MM.1S (cell line): Measurements from ENCODE around the gene SH3BP2.

Source experiments
- DNase-seq: peaks from one replicate; pipeline ENCODE4 v3.0.0-alpha.2; 2015
- H2AFZ ChIP-seq: fragments of 300-600 bp; sonication (generic); 2 replicates; pipeline ENCODE4 v1.6.0; 2016; ENCODE audit warnings: antibody characterized with exemption, low read length
- H3F3A ChIP-seq: fragments of 300-600 bp; sonication (generic); 2 replicates; pipeline ENCODE4 v1.6.1; 2016; ENCODE audit warnings: mild to moderate bottlenecking, antibody characterized with exemption, low read length, moderate library complexity, mixed read lengths; ENCODE audit not compliant: insufficient read depth
- H3K27ac ChIP-seq: fragments of 300-600 bp; sonication (generic); 2 replicates; pipeline ENCODE4 v1.5.1; 2016; ENCODE audit warnings: mild to moderate bottlenecking, low read length
- H3K27me3 ChIP-seq: fragments of 300-600 bp; sonication (generic); replicated peaks from 2 replicates; pipeline ENCODE4 v1.6.0; 2016; ENCODE audit warnings: low read length; ENCODE audit not compliant: insufficient read depth
- H3K36me3 ChIP-seq: fragments of 300-600 bp; sonication (generic); replicated peaks from 2 replicates; pipeline ENCODE4 v1.6.1; 2016; ENCODE audit warnings: mild to moderate bottlenecking, low read length, mixed read lengths; ENCODE audit not compliant: insufficient read depth
- H3K4me1 ChIP-seq: fragments of 300-600 bp; sonication (generic); 2 replicates; pipeline ENCODE4 v1.6.1; 2016; ENCODE audit warnings: low read length, mixed read lengths
- H3K4me2 ChIP-seq: fragments of 300-600 bp; sonication (generic); 2 replicates; pipeline ENCODE4 v1.6.0; 2016; ENCODE audit warnings: low read depth, low read length
- H3K4me3 ChIP-seq: fragments of 300-600 bp; sonication (generic); 2 replicates; pipeline ENCODE4 v1.5.1; 2016; ENCODE audit warnings: low read length, mixed read lengths
- H3K79me2 ChIP-seq: fragments of 300-600 bp; sonication (generic); 2 replicates; pipeline ENCODE4 v1.6.1; 2016; ENCODE audit warnings: mixed run types, low read length, mixed read lengths
- H3K9ac ChIP-seq: fragments of 300-600 bp; sonication (generic); 2 replicates; pipeline ENCODE4 v1.6.1; 2016; ENCODE audit warnings: low read length, mixed read lengths
- H3K9me2 ChIP-seq: fragments of 300-600 bp; sonication (generic); replicated peaks from 2 replicates; pipeline ENCODE4 v1.6.1; 2016; ENCODE audit warnings: mild to moderate bottlenecking, low read length, mixed read lengths; ENCODE audit not compliant: insufficient read depth
- H3K9me3 ChIP-seq: fragments of 300-600 bp; sonication (generic); replicated peaks from 2 replicates; pipeline ENCODE4 v1.6.1; 2016; ENCODE audit warnings: mild to moderate bottlenecking, low read length, mixed read lengths; ENCODE audit not compliant: insufficient read depth
- H4K20me1 ChIP-seq: fragments of 300-600 bp; sonication (generic); 2 replicates; pipeline ENCODE4 v1.6.1; 2016; ENCODE audit warnings: mild to moderate bottlenecking, low read length, moderate library complexity, mixed read lengths; ENCODE audit not compliant: insufficient read depth
- EZH2 ChIP-seq: fragments of 300-600 bp; sonication (generic); optimal IDR thresholded peaks from 2 replicates; pipeline ENCODE3; 2017; ENCODE audit warnings: low read depth, mild to moderate bottlenecking, antibody characterized with exemption, low read length, mixed read lengths
- EZH2phosphoT487 ChIP-seq: fragments of 300-600 bp; sonication (generic); IDR thresholded peaks from 2 replicates; pipeline ENCODE4 v1.6.1; 2018; ENCODE audit warnings: antibody characterized with exemption, low read length
- TF ChIP-seq, protein P1 (sequence below): fragments of 300-600 bp; sonication (generic); IDR thresholded peaks from 2 replicates; pipeline ENCODE4 v1.5.1; 2016; ENCODE audit warnings: antibody characterized with exemption, low read length, mixed read lengths

SH3BP2 gene

DNA sequence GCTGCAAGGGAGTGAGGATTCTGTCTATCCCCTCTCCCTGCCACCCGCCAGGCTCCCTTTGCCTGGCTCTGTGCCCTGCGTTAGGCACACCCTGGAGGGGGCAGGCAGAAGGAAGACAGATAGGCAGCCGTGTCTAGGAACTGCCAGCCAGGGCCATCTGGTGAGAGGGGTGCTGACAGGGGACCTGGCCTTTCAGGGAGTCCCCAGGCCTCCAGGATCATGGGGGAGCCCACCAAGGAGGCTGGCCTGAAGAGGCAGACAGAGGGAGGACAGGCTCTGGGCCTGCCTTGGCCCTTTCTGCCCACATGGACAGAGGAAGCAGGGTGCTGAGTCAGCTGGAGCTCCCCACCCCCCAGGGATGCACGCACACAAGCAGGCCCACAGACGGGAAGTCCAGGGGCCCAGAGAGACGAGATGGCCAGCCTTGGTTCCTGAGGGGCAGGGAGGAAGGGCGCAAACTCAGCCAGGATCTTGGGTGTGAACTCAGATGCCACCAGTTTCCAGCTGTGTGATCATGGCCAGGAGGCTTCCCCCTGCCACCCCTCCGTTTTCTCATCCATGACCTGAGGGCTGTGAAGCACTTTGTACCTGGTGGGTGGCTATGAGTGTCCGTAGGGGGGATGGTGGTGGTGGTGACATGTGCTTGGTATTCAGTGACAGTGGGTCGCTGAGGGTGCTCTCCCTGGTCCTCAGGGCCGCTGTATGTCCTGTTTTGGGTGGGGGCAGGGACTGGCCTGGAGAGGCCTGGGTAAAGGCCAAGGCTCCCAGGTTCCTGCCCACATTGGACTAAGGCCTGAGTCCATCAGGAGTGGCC is 1.8 kb downstream of the SH3BP2 start:
- no peak for DNase-seq
- no peaks in the 10 kb centered on the region for H3K9me2 ChIP-seq
- TF ChIP-seq, protein P1, sequence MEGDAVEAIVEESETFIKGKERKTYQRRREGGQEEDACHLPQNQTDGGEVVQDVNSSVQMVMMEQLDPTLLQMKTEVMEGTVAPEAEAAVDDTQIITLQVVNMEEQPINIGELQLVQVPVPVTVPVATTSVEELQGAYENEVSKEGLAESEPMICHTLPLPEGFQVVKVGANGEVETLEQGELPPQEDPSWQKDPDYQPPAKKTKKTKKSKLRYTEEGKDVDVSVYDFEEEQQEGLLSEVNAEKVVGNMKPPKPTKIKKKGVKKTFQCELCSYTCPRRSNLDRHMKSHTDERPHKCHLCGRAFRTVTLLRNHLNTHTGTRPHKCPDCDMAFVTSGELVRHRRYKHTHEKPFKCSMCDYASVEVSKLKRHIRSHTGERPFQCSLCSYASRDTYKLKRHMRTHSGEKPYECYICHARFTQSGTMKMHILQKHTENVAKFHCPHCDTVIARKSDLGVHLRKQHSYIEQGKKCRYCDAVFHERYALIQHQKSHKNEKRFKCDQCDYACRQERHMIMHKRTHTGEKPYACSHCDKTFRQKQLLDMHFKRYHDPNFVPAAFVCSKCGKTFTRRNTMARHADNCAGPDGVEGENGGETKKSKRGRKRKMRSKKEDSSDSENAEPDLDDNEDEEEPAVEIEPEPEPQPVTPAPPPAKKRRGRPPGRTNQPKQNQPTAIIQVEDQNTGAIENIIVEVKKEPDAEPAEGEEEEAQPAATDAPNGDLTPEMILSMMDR: no peak
- TF ChIP-seq EZH2phosphoT487 (no peak), EZH2 (no peak)
- H3K9me3 ChIP-seq: no peaks in the 10 kb centered on the region
- no peaks in the 10 kb centered on the region for H3K36me3 ChIP-seq
- H3K9ac ChIP-seq: no peak overlapping the region
- H4K20me1 ChIP-seq: no peaks in the 10 kb centered on the region
- H3K4me1 ChIP-seq: 0 out of 2 replicates have a peak, but pooled peaks cover 8% of the 10 kb centered on the region
- H2AFZ ChIP-seq: no peak overlapping the region
- H3K79me2 ChIP-seq: no peaks in the 10 kb centered on the region
- no peak overlapping the region for H3K4me3 ChIP-seq
- no peak overlapping the region for H3K27ac ChIP-seq
- H3K27me3 ChIP-seq: no peaks in the 10 kb centered on the region
- H3K4me2 ChIP-seq: no peak overlapping the region
- H3F3A ChIP-seq: no peaks in the 10 kb centered on the region

- Histone ChIP-seq H2AFZ (no peak overlapping the region), H3K27ac (no peak overlapping the region), H3K4me2 (no peak overlapping the region), H3K4me3 (no peak overlapping the region), H4K20me1 (no peaks in the 10 kb centered on the region), H3K27me3 (no peaks in the 10 kb centered on the region), H3K9me3 (no peaks in the 10 kb centered on the region), H3K79me2 (no peaks in the 10 kb centered on the region), H3K9ac (no peak overlapping the region), H3K9me2 (no peaks in the 10 kb centered on the region), H3F3A (no peaks in the 10 kb centered on the region), H3K4me1 (0 out of 2 replicates have a peak, but pooled peaks cover 8% of the 10 kb centered on the region), H3K36me3 (no peaks in the 10 kb centered on the region)
- TF ChIP-seq EZH2 (no peak), EZH2phosphoT487 (no peak)
- TF ChIP-seq, protein P1: no peak
- DNase-seq: no peak
Observed at GRCh38 chr4:2795300-2795892, 2.5 kb downstream of the SH3BP2 start.

DNA sequence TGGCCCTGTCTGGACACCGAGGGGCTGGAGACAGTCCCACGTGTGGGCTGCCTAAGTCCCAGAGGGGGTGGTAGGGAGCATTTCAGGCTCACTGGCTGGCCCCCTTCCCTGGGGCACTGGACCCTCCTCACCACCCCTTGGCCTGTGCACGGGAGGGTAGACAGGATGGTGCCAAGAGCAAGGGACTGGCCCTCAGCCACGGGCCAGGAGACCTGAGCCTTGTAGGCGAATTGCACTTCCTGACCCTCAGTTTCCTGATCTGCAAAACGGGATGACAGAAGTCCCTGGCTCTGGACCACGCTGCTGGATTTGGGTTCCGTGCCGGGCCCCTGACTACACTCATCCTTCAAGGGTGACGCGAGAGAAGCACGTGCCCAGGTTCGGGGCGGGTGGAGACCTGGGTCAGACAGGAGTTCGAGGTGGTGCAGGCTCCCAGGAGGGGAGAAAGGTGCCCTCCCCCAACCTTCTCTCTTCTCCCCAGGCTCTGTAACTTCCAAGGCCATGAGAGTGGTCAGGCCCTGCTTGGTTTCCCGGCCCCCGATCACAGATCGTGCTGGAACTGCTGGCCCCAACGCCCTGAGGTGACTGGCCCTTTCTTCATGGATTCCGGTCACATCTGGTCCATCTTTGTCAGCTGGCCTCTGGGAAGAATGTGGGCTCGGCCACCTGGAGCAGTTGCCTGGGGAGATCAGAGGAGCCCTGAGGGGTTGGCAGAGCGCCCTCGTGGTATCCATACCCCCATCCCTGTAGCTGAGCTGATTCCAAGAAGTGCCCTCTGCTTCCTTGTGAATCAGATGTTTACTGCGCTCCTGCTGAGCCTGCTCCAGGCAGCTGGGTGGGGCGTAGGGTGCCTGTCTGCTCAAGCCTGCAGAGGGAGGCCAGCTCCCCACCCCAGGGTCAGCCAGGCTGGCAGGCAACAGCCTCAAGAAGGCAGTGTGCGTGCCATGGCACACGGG is 3.3 kb downstream of the SH3BP2 start:
- Histone ChIP-seq H4K20me1 (no peaks in the 10 kb centered on the region), H3K9me3 (no peaks in the 10 kb centered on the region), H3K36me3 (no peaks in the 10 kb centered on the region), H3K4me1 (0 out of 2 replicates have a peak, but pooled peaks cover 8% of the 10 kb centered on the region), H3K27ac (no peak overlapping the region), H3K4me2 (no peak overlapping the region), H3K9me2 (no peaks in the 10 kb centered on the region), H3F3A (no peaks in the 10 kb centered on the region), H3K27me3 (no peaks in the 10 kb centered on the region), H3K4me3 (no peak overlapping the region), H3K9ac (no peak overlapping the region), H2AFZ (no peak overlapping the region), H3K79me2 (no peaks in the 10 kb centered on the region)
- DNase-seq: no peak
- TF ChIP-seq, protein P1: no peak
- TF ChIP-seq EZH2 (no peak), EZH2phosphoT487 (no peak)
